ENCODE data around the gene ESPNL.

ESPNL gene

DNA sequence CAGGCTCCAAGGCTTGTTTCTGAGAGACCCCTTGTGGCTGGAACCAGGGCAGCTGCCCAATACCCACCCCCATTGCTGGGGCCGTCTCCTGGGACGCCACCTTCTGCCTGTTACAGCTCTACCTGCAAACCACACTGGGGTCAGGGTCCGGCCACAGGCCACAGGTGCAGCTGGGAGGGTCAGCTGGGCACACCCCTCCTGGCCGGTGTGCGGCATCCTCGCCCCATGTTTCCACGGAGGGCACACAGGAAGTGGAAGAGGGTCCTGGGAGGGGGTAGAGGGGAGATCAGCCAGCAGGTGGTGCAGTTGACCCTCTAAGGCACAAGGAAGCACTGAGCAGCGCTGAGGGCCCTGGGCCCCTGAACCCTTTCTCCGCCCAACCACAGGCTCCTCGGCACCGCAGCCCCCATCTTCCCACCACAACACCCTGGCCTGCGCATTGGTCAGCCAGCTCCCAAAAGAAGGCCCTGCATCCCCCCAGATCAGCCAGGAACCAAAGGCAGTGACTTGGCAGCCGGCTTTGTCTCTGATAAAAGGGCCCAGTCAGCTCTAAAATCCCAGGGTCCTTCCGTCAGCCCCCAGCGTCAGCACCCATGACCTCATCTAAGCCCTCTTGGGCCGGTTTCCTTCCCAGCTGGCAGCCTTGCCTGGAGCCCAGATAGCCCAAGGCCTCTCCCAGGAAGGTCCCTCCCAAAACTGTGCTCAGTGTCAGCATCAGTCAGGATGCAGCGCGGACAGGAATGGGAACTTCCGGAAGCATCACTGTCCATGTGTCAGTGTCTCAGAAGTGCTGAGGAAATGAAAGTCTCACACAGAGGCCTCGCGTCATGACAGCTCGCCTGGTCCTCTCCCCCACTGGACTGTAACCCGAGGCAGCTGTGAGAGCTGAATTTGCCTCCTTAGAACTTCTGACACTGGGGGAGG lies 60.3 kb downstream of the ESPNL start:
- Histone ChIP-seq H3K27ac (no peak overlapping the region), H3K4me3 (ENCODE audit: low read depth, low read length) (no peak overlapping the region), H3K4me2 (ENCODE audit: low read length) (no peak overlapping the region), H2AFZ (no peak overlapping the region), H3K36me3 (ENCODE audit: control insufficient read depth, insufficient read depth, low read length) (no peaks in the 10 kb centered on the region), H3K9ac (no peak overlapping the region), H3K27me3 (ENCODE audit: control insufficient read depth, insufficient read depth, low read length) (no peaks in the 10 kb centered on the region), H3K79me2 (no peaks in the 10 kb centered on the region), H3K4me1 (no peaks in the 10 kb centered on the region), H3K9me3 (ENCODE audit: control insufficient read depth, low read length) (no peaks in the 10 kb centered on the region)
- TF ChIP-seq, protein P1, sequence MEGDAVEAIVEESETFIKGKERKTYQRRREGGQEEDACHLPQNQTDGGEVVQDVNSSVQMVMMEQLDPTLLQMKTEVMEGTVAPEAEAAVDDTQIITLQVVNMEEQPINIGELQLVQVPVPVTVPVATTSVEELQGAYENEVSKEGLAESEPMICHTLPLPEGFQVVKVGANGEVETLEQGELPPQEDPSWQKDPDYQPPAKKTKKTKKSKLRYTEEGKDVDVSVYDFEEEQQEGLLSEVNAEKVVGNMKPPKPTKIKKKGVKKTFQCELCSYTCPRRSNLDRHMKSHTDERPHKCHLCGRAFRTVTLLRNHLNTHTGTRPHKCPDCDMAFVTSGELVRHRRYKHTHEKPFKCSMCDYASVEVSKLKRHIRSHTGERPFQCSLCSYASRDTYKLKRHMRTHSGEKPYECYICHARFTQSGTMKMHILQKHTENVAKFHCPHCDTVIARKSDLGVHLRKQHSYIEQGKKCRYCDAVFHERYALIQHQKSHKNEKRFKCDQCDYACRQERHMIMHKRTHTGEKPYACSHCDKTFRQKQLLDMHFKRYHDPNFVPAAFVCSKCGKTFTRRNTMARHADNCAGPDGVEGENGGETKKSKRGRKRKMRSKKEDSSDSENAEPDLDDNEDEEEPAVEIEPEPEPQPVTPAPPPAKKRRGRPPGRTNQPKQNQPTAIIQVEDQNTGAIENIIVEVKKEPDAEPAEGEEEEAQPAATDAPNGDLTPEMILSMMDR (IDR thresholded peaks at IDR 0.05): no peak

DNA sequence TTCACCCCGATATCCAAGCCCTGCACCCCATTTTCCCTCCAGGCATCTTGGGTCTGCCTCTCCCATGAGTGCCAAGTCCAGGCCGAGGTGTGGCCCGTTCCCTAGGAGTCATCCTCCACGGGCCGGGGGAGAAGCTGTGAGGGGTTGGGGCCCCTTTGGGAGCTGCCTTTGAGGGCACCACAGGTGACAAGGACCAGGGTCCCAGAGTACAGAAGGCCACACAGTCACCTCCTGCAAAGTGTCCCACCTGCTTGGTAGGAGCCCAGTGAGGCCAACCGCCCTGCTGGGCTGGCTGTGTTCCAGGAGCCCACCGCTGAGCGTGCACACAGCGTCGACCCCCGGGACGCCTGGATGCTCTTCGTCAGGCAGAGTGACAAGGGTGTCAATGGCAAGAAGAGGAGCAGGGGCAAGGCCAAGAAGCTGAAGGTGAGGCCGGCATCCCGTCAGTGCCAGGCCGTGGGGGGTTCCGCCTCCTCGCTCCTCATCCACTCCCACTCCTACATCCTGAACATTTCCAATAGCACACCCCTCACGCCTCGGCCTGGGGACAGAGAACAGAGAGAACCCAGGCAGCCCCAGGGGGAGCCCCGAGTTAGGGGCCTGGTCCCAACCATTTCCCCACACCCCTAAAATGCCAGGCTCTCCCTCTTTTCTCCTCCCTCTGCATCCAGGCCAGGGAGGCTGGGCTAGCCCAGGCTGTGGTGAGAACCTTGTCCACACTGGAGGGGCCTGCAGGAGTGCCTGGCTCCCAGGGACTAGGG lies 61.3 kb downstream of the ESPNL start:
- H3K36me3 ChIP-seq (ENCODE audit: control insufficient read depth, insufficient read depth, low read length): no peaks in the 10 kb centered on the region
- no peak overlapping the region for H3K4me3 ChIP-seq (ENCODE audit: low read depth, low read length)
- TF ChIP-seq, protein P1 (IDR thresholded peaks at IDR 0.05): no peak
- no peaks in the 10 kb centered on the region for H3K79me2 ChIP-seq
- H2AFZ ChIP-seq: no peak overlapping the region
- H3K9me3 ChIP-seq (ENCODE audit: control insufficient read depth, low read length): no peaks in the 10 kb centered on the region
- no peak overlapping the region for H3K27ac ChIP-seq
- no peak overlapping the region for H3K9ac ChIP-seq
- peaks cover 3% of the 10 kb centered on the region for H3K4me1 ChIP-seq
- H3K4me2 ChIP-seq (ENCODE audit: low read length): no peak overlapping the region
- H3K27me3 ChIP-seq (ENCODE audit: control insufficient read depth, insufficient read depth, low read length): no peaks in the 10 kb centered on the region

DNA sequence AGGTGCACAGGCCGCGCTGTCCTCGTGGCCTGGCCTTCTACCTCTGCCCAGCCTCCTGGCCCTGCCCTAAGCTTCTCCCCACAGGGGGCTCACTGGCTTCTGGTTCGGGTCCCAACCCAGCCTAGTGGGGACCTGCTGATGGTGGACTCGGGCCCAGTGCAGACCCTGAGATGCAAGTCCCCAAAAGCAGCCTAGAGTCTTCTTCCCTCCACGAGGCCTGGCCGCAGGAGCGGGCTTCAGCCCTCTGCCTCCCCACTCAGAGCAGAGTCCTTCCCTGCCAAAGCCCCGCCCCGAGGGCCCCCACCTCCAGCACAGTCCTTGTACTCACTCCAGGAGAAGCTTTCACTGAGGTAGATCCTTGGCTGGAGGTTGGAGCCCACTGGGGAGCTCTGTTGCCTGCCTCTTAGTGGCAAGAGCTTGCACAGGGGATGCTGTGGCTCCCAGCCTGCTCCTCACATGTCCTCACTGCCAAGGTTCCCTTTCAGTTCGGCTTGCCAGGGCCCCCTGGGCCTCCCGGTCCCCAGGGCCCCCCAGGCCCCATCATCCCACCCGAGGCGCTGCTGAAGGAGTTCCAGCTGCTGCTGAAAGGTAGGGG lies 62.2 kb downstream of the ESPNL start:
- H3K4me2 ChIP-seq (ENCODE audit: low read length): no peak overlapping the region
- H3K4me1 ChIP-seq: peaks cover 3% of the 10 kb centered on the region
- H3K27me3 ChIP-seq (ENCODE audit: control insufficient read depth, insufficient read depth, low read length): no peaks in the 10 kb centered on the region

DNA sequence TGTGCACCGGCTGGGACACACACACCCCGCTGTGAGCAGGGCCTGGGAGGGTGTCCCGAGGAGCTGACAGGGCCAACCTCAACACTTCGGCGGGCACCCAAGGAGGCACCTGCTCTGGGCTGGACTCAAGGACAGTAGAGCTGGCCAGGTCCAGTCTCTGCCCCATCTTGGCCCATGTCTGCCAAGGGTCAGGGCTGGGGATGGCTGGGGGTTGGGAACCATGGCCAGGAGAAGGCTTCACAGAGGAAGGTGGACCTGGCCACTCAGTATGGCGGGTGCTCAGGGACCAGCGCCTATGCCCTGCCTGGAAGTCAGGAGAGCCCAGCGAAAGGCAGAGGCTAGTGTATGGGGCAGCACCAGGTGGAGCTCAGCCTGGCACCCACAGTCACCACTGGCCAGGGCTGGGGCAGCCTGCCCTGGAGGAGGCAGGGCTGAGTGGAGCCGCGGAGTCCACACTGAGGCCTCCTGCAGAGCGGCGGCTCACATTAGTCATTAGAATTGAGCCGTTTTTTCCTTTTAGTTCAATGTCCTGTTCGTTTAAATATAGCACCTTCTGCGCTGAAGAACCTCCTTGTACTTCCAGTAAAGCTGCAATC lies 62.8 kb downstream of the ESPNL start:
- Histone ChIP-seq H3K36me3 (ENCODE audit: control insufficient read depth, insufficient read depth, low read length) (no peaks in the 10 kb centered on the region), H3K27ac (no peak overlapping the region), H2AFZ (no peak overlapping the region), H3K27me3 (ENCODE audit: control insufficient read depth, insufficient read depth, low read length) (no peaks in the 10 kb centered on the region), H3K4me1 (peaks cover 3% of the 10 kb centered on the region), H3K9ac (no peak overlapping the region), H3K4me2 (ENCODE audit: low read length) (no peak overlapping the region), H3K9me3 (ENCODE audit: control insufficient read depth, low read length) (no peaks in the 10 kb centered on the region), H3K79me2 (no peaks in the 10 kb centered on the region), H3K4me3 (ENCODE audit: low read depth, low read length) (no peak overlapping the region)
- TF ChIP-seq, protein P1 (IDR thresholded peaks at IDR 0.05): no peak

More for the DNA sequence above, 62.2 kb downstream of the ESPNL start:
- Histone ChIP-seq H3K27ac (no peak overlapping the region), H3K4me3 (ENCODE audit: low read depth, low read length) (no peak overlapping the region), H2AFZ (no peak overlapping the region), H3K36me3 (ENCODE audit: control insufficient read depth, insufficient read depth, low read length) (no peaks in the 10 kb centered on the region), H3K79me2 (no peaks in the 10 kb centered on the region), H3K9ac (no peak overlapping the region), H3K9me3 (ENCODE audit: control insufficient read depth, low read length) (no peaks in the 10 kb centered on the region)
- TF ChIP-seq, protein P1 (IDR thresholded peaks at IDR 0.05): no peak

All from parathyroid adenoma (tissue), 2 donors.